Measurements from ENCODE around the gene ASAP3. TPM values are rescaled to one million over a fixed set of nuclear protein-coding genes. Genes with fewer than 3 reads are reported as not detected.

Gene ASAP3
- total RNA-seq, 6 experiments from 2014 or later: 5.9 to 14.5 (median 12.3) TPM

GRCh38 chr1:23453455-23454000 lies 30.5 kb downstream of the ASAP3 start:
- no peak for DNase-seq
- Mint-ChIP-seq H3K4me3 (no peak overlapping the region), H3K36me3 (ENCODE audit: low read depth) (no peaks in the 10 kb centered on the region), H3K4me1 (ENCODE audit: low read depth) (peaks cover 29% of the 10 kb centered on the region), H3K27me3 (ENCODE audit: insufficient read depth) (peaks cover 4% of the 10 kb centered on the region), H3K9me3 (no peaks in the 10 kb centered on the region), H3K27ac (no peak overlapping the region)
- TF ChIP-seq CTCF (IDR thresholded peaks at IDR 0.05): no peak

DNA sequence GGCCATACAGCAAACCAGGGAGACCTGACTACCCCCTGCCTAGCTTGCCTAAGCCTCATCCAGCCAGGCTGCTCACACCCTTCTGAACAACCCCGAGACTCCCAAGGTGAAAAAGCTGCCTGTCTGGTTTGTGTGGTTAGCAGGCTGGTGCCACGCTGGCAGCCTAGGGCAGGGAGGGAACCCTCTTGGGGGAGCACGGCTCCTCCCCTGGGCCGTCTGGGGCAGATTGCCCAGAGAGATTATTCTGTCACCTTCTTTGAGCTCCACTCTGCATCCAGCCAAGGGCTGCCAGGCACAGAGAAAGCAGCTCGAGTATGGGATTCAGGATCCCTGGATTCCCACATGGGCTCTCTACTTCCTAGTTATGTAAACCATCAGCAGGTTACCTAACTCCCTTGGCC lies 32.0 kb downstream of the ASAP3 start:
- H3K27ac Mint-ChIP-seq: peak overlapping the region; percentile 71
- TF ChIP-seq CTCF (IDR thresholded peaks at IDR 0.05): no peak
- no peak for DNase-seq
- H3K4me3 Mint-ChIP-seq: no peak overlapping the region
- H3K4me1 Mint-ChIP-seq (ENCODE audit: low read depth): peaks cover 35% of the 10 kb centered on the region
- H3K9me3 Mint-ChIP-seq: no peaks in the 10 kb centered on the region
- H3K27me3 Mint-ChIP-seq (ENCODE audit: insufficient read depth): peaks cover 4% of the 10 kb centered on the region
- H3K36me3 Mint-ChIP-seq (ENCODE audit: low read depth): no peaks in the 10 kb centered on the region

DNA sequence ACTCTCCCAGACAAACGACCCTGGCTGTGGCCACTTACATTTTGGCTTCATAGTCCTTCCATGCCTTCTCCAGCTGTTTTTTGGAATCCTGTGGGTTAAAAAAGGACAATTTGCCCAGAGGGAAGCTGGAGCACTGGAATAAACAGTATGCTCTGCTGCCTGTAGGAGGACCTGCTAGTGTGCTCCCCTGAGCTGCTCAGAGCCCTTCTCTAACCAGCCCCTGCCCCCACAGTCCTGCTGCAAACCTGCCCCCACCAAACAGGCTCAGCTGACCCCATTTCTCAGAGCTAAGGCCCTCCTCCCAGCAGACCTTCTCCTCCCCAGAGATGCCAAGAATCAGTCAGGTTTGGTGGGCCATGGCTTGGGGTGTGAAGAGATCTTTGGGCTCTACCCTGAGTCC lies 32.5 kb downstream of the ASAP3 start:
- H3K4me3 Mint-ChIP-seq: no peak overlapping the region
- H3K36me3 Mint-ChIP-seq (ENCODE audit: low read depth): no peaks in the 10 kb centered on the region
- DNase-seq: no peak
- H3K27me3 Mint-ChIP-seq (ENCODE audit: insufficient read depth): peaks cover 2% of the 10 kb centered on the region
- TF ChIP-seq CTCF (IDR thresholded peaks at IDR 0.05): no peak; the same call in 1 of the 2 replicates
- peaks cover 30% of the 10 kb centered on the region for H3K4me1 Mint-ChIP-seq (ENCODE audit: low read depth)
- H3K27ac Mint-ChIP-seq: peak overlapping the region; percentile 71
- H3K9me3 Mint-ChIP-seq: no peaks in the 10 kb centered on the region

DNA sequence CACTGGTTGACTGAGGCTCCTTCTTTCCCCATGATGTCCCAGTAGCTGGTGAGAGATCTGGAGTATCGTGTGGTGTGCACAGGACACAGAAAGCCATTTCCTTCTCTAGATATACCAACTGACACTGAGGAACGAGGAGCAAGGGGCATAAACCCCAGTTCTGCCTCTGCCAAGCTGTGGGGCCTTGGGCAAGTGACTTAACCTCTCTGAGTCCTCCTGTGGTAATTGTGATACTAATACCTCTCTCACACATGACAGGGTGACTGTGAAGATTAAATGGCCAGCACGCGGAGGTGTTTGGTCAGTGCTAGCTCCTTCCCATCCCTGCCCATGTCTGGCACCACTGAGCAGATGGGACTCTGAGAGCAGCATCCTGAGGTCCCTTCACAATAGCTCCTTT lies 33.1 kb downstream of the ASAP3 start:
- TF ChIP-seq CTCF (IDR thresholded peaks at IDR 0.05): no peak
- no peak for DNase-seq
- Mint-ChIP-seq H3K4me1 (ENCODE audit: low read depth) (peaks cover 24% of the 10 kb centered on the region), H3K36me3 (ENCODE audit: low read depth) (no peaks in the 10 kb centered on the region), H3K9me3 (no peaks in the 10 kb centered on the region), H3K4me3 (no peak overlapping the region), H3K27me3 (ENCODE audit: insufficient read depth) (peaks cover 2% of the 10 kb centered on the region), H3K27ac (no peak overlapping the region)

DNA sequence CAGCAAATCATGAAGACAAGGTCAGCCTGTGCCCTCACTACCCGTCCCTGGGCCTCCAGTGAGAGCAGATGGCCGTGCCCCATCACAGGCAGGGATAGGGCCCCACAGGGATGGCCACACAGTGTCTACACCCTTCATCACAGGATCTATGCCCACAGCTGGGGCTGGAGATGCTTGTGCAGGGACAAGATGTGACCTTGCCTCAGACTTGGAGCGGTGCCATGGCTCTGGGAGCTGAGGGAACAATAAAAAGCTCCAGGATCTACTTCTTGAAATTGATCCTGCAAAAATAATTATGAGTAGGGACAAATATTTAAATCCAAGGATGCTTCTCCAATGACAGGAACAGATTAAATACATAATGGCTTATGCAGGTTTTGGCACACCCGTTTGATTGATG lies 34.0 kb downstream of the ASAP3 start:
- Mint-ChIP-seq H3K4me3 (no peak overlapping the region), H3K9me3 (no peaks in the 10 kb centered on the region), H3K4me1 (ENCODE audit: low read depth) (peaks cover 21% of the 10 kb centered on the region), H3K27ac (no peak overlapping the region), H3K27me3 (ENCODE audit: insufficient read depth) (peaks cover 1% of the 10 kb centered on the region), H3K36me3 (ENCODE audit: low read depth) (no peaks in the 10 kb centered on the region)
- DNase-seq: no peak
- no peak for TF ChIP-seq CTCF (IDR thresholded peaks at IDR 0.05)

DNA sequence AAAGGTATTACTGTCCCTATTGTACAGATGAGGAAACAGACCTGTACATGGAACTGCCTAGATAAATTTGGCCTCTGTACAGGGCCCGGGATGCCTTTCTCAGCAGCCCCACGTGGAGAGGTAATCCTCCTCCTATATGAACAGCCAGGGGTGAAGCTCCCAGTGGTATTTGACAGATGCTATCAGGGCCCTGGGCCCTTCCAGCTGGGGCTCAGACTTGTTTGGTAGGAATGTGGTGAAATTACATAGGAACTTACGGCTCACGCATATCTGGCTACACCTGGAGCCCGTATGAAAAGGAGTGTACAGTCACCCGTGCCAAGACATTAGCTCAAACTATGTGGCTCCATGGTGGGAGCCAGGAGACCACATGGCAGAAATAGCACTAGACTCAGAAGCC lies 34.7 kb downstream of the ASAP3 start:
- H3K4me1 Mint-ChIP-seq (ENCODE audit: low read depth): peaks cover 21% of the 10 kb centered on the region

More for the DNA sequence above, 34.7 kb downstream of the ASAP3 start:
- Mint-ChIP-seq H3K4me3 (no peak overlapping the region), H3K27me3 (ENCODE audit: insufficient read depth) (no peaks in the 10 kb centered on the region; the same call in none of the 2 replicates), H3K27ac (no peak overlapping the region), H3K9me3 (no peaks in the 10 kb centered on the region), H3K36me3 (ENCODE audit: low read depth) (no peaks in the 10 kb centered on the region)
- no peak for DNase-seq
- TF ChIP-seq CTCF (IDR thresholded peaks at IDR 0.05): no peak

All from HFFc6 (cell line).